HG03039 (cell line): ENCODE results near the gene PKP1.

Experiments
- ATAC-seq: cut with Tn5 transposase; IDR thresholded peaks from one replicate; pipeline ENCODE4 v1.9.1; 2021; ENCODE audit warnings: mild to moderate bottlenecking, moderate library complexity; ENCODE audit not compliant: unreplicated experiment

The PKP1 gene

GRCh38 chr1:201260236-201260590, 23.1 kb upstream of the PKP1 start:
- ATAC-seq, result no peak

DNA sequence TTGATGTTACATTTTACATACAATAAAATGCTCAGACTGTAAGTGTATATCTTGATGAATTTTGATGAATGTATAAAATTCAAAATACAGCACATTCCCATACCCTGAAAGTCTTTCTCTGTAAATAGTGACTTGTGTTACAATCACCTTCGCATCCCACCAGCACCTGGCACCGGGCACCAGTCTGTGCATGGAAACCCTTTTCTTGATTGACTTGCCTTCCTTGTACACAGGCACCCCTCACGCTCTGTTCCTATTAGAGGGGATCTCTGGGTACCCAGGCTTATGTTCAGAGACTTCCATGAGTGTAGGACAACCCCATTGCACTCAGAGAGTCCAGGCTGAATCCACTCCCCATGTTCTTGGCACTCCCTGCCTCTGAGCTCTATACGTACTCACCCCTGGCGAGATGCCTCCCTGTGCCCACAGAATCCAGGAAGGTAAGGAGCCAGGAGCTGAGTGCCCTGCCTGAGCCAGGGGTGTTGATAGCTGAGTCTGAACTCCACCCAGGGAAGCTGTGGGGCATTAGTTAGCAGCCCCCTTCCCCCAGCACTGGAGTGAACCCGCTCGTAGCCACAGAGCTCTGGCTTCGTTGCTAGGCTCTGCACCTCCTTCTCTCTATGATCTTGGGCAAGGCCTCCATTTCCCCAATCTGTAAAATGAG, 22.5 kb upstream of the PKP1 start:
- ATAC-seq, result no peak

GRCh38 chr1:201261771-201262547, 21.3 kb upstream of the PKP1 start:
- ATAC-seq, result no peak

DNA sequence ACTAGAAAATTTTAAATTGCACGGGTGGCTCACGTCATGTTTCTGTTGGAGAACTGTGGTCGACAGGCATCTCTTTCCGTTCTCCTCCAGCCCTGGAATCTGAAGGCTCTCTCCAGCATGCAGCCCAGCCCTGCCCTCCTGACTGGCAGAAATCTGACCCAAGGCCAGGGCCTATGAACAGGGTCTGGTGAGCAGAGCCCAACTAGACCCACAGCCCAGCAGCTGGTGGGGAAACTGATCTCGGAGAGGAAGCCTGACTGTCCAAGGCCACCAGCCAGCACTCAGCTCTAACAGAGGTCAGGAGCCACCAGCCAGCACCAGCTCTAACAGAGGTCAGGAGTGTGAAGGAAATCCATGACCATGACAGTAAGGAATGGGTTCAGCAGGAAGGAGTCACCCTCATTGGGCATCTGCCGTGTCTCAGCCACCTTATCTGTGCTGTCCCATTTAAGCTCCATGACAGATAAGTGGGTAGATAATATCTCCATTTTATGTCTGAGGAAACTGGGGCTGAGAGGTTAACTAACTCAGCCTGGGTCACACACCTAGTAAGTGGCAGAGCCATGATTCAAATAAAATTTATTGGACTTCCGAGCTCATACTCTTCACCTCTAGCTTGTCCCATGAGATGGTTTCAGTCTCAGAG, 20.2 kb upstream of the PKP1 start:
- no peak for ATAC-seq

GRCh38 chr1:201264072-201264471, 19.2 kb upstream of the PKP1 start:
- ATAC-seq, result no peak

DNA sequence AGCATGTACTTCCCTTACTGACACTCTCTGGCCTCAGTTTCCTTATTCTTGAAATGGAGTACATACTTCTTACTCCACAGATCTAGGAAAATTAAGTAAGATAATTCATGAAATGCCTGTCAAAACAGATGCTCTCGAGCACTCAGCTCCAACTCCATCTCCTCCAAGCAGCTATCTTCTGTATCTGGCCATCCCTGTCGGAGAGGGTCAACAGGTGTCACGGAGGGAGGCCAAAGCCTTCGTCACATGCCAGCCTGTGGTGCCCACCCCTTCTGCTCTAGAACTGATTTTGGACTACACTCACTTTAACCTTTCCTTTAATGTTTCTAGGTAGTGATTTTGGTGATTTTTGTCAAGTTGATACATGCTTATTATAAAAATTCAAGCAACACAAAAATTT, 18.8 kb upstream of the PKP1 start:
- ATAC-seq, result no peak

- no peak for ATAC-seq
Observed at GRCh38 chr1:201265756-201266155, 17.6 kb upstream of the PKP1 start.

DNA sequence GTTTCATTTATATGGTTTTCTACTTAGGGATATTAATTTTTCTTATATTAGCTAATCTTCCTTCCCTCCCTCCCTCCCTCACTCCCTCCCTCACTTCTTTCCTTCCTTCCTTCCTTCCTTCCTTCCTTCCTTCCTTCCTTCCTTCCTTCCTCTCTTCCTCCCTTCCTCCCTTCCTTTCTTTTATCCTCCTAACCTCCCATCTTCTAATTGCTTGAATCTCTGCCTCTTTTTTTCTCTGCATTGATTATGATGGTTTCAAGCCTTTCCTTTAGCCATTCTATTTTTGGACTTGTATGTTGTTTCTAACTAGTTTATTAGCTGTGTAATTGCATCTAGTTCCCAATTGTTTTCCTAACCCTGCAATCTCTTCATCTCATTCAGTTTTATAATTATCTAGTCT, 17.0 kb upstream of the PKP1 start:
- ATAC-seq, result no peak

DNA sequence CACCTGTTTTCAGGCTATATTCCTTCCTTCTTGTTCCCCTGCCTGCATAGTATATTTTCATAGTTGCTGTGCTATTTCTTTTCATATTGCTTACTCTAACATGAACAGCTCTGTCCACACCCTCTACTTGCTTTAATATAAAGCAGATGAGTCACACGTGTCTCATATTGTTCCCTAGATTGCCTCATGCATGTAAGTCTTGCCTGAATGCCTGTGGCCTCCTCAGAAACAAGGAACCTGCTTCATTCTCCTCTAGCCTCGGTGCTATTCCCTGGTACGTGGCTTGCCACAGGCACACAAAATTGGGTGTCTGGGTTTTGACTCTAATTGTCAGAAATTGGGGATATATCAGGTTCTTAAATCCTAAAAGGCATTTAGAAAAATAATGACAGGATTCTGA, 16.5 kb upstream of the PKP1 start:
- ATAC-seq, result no peak

DNA sequence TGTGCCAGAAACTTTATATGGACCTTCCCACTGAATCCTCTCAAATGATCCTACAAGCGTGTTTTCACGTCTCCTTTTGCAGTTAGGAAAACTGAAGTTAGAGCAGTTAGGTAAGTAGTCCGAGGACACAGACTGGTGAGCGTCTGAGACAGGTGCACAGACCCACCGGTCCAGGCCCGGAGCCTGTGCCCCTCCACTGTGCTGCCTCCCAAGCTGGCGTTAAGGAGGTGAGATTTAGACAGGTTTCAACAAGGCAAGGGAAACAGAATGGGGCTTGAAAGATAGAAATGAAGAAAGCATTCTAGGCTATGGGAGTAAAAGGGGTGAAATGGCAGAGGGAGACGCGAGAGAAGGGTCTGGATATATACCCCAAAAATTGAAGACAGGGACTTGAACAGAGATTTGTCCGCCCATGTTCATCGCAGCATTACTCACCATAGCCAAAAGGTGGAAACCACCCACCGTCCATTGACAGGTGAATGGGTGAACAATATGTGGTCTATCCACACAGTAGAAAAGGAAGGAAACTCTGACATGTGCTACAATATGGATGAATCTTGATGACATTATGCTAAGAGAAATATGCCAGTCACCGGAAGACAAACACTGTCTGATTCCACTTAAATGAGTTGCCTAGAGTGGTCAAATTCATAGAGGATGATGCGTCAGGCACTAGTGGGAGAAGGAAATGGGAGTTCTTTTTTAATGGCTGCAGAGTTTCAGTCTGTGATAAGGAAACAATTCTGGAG, 15.7 kb upstream of the PKP1 start:
- ATAC-seq, result no peak

- ATAC-seq, result no peak
Observed at GRCh38 chr1:201268604-201269151, 14.6 kb upstream of the PKP1 start.

GRCh38 chr1:201269281-201269680, 14.0 kb upstream of the PKP1 start:
- ATAC-seq, result no peak

GRCh38 chr1:201269900-201270410, 13.4 kb upstream of the PKP1 start:
- no peak for ATAC-seq

- no peak for ATAC-seq
Observed at GRCh38 chr1:201270616-201271390, 12.5 kb upstream of the PKP1 start.

GRCh38 chr1:201272799-201273198, 10.5 kb upstream of the PKP1 start:
- no peak for ATAC-seq

- ATAC-seq, result no peak
Observed at GRCh38 chr1:201274616-201275252, 8.6 kb upstream of the PKP1 start.

DNA sequence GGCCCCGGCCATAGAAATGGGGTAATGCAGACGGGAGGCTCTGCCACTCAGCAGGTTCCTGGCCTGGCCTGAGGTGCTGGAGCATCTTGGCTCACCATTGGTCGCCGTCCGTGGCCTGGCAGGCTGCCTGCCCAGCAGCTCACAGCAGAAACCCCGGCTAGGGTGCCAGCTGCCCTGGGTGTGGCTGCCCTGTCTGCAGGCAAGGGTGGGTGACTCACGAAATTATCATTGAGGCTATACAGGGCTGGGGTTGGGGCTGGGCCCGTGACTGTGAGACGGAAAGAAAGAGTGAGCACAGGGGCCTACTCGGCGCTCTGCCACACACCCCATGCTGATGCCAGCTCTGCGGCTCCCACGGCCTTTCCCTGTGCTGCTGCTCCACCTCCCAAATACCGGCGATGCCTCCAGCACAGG, 8.0 kb upstream of the PKP1 start:
- ATAC-seq, result no peak

- no peak for ATAC-seq
Observed at GRCh38 chr1:201276891-201277290, 6.4 kb upstream of the PKP1 start.

DNA sequence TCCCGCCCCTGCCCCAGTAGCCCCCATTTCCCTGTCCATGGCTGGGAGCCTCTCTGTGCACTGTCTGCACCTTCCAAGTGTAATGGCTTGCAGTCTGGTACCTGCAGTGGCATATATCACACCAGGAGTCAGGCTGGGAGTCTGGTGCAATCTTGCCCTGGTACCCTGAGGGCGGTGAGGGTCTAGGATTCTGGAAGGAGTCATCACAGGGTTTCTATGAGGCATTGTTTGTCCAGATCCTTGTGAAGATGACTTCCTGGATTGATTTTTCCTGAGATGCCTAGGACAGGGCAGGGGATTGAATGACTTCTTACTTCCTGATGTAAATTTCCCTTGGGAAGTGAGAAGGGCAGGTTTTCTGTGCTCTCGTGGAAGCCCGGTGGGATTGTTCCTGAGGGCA, 5.9 kb upstream of the PKP1 start:
- no peak for ATAC-seq

GRCh38 chr1:201279313-201279712, 4.0 kb upstream of the PKP1 start:
- ATAC-seq, result no peak
